Vagina (tissue), 2 donors: ENCODE measurements around the gene VDAC1. TPM values are rescaled to one million over a fixed set of nuclear protein-coding genes. Genes with fewer than 3 reads are reported as not detected.
"Not testable (repeated sequence)": the region's sequence is repeated elsewhere in the genome, so short reads cannot be mapped to it uniquely, and the experiment has no call there.

Experiments
- DNase-seq, 2 donors: peaks; one replicate each; pipeline ENCODE4 v3.0.0-alpha.2; 2017; ENCODE audit errors: extremely low spot score in 2 of 2
- H3K27ac ChIP-seq: fragments of 200-600 bp; sonication (generic); one replicate; pipeline ENCODE4 v1.5.1; 2019
- H3K27me3 ChIP-seq: fragments of 200-600 bp; sonication (generic); one replicate; pipeline ENCODE4 v1.5.1; 2019
- H3K36me3 ChIP-seq, 2 donors: fragments of 200-600 bp; sonication (generic); one replicate each; pipeline ENCODE4 v1.5.1; 2017 to 2019
- H3K4me1 ChIP-seq: fragments of 200-600 bp; sonication (generic); one replicate; pipeline ENCODE4 v1.5.1; 2019
- H3K4me3 ChIP-seq, 2 donors: fragments of 200-600 bp; sonication (generic); 1 replicate in 1 of 2; 2 replicates in 1 of 2; pipeline ENCODE4 v1.5.1; 2016 to 2019
- H3K9me3 ChIP-seq: fragments of 200-600 bp; sonication (generic); one replicate; pipeline ENCODE4 v1.5.1; 2019
- POLR2A ChIP-seq, 2 donors: fragments of 450-650 bp; IDR thresholded peaks; one replicate each; pipeline ENCODE4 v1.6.1; 2017; ENCODE audit warnings: antibody characterized with exemption in 2 of 2, mild to moderate bottlenecking in 2 of 2, moderate library complexity in 2 of 2
- POLR2AphosphoS5 ChIP-seq, 2 donors: sonication (generic); formaldehyde crosslinking; IDR thresholded peaks; one replicate each; pipeline ENCODE4 v1.9.0; 2017; ENCODE audit warnings: antibody characterized with exemption in 2 of 2, mild to moderate bottlenecking in 2 of 2, low read depth in 1 of 2; ENCODE audit not compliant: insufficient read depth in 1 of 2
- intact Hi-C: fragments of 100-400 bp; cut with DNase I; formaldehyde crosslinking; loops from one replicate; pipeline ENCODE4 v1.15.1; 2023
- total RNA-seq: library from RNA; depleted of rRNA; stranded (reverse); fragments of >200 nt; gene quantifications from one replicate; pipeline ENCODE4 v1.2.3, GENCODE V29; 2016
- TF ChIP-seq, protein P1 (sequence below), 3 experiments: fragments of 450-650 bp in 2 of 3; fragments of 200-600 bp in 1 of 3; sonication (generic) in 1 of 3; IDR thresholded peaks; one replicate each; pipeline ENCODE4 v1.5.1; 2017 to 2019; ENCODE audit warnings: antibody characterized with exemption in 3 of 3, mild to moderate bottlenecking in 2 of 3, moderate library complexity in 2 of 3

The VDAC1 gene
- total RNA-seq, 1 donor from 2014 or later, result 95.3 TPM

DNA sequence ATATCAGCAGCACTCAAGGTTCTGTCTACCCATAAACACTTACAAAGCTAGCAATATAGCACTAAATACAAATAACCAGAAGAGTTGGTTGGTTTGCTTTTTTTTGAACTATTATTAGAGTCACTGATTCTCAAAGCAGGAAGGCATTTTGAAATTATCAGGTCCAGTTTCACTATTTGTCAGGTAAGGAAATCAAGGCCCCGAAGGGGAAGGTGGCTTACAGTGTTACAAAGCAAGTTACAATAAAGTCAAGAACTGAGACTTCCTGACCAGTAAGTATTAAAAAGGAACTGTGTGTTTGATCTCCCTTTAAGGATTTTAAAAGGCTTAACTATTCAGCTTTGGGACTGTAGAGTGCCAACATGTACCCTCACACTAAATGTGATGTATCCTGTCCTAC is 47.2 kb downstream of the VDAC1 start:
- peaks cover 4% of the 10 kb centered on the region for H3K4me1 ChIP-seq
- peaks cover 0 to 28% of the 10 kb centered on the region in 2 donors for H3K36me3 ChIP-seq
- H3K27ac ChIP-seq, result no peak overlapping the region
- H3K4me3 ChIP-seq, result no peak overlapping the region
- intact Hi-C loops, result no loop called here
- DNase-seq, result no peak
- H3K27me3 ChIP-seq, result no peaks in the 10 kb centered on the region
- H3K9me3 ChIP-seq, result no peaks in the 10 kb centered on the region
- TF ChIP-seq, protein P1, sequence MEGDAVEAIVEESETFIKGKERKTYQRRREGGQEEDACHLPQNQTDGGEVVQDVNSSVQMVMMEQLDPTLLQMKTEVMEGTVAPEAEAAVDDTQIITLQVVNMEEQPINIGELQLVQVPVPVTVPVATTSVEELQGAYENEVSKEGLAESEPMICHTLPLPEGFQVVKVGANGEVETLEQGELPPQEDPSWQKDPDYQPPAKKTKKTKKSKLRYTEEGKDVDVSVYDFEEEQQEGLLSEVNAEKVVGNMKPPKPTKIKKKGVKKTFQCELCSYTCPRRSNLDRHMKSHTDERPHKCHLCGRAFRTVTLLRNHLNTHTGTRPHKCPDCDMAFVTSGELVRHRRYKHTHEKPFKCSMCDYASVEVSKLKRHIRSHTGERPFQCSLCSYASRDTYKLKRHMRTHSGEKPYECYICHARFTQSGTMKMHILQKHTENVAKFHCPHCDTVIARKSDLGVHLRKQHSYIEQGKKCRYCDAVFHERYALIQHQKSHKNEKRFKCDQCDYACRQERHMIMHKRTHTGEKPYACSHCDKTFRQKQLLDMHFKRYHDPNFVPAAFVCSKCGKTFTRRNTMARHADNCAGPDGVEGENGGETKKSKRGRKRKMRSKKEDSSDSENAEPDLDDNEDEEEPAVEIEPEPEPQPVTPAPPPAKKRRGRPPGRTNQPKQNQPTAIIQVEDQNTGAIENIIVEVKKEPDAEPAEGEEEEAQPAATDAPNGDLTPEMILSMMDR (IDR thresholded peaks at IDR 0.05), result no peak
- no peak for TF ChIP-seq POLR2A (IDR thresholded peaks at IDR 0.05)

GRCh38 chr5:133957080-133957479 is 47.7 kb downstream of the VDAC1 start:
- no peaks in the 10 kb centered on the region for H3K27me3 ChIP-seq
- H3K4me3 ChIP-seq, result no peak overlapping the region
- TF ChIP-seq POLR2A (IDR thresholded peaks at IDR 0.05) (no peak), POLR2AphosphoS5 (IDR thresholded peaks at IDR 0.05; ENCODE audit: insufficient read depth in 1 of 2, low read depth in 1 of 2) (no peak)
- TF ChIP-seq, protein P1 (IDR thresholded peaks at IDR 0.05), result no peak
- intact Hi-C loops, result no loop called here
- H3K27ac ChIP-seq, result no peak overlapping the region
- no peak for DNase-seq
- no peaks in the 10 kb centered on the region for H3K9me3 ChIP-seq
- peaks cover 6% of the 10 kb centered on the region for H3K4me1 ChIP-seq
- H3K36me3 ChIP-seq, result peaks cover 0 to 28% of the 10 kb centered on the region in 2 donors

GRCh38 chr5:133956196-133956595 is 48.6 kb downstream of the VDAC1 start:
- H3K27me3 ChIP-seq, H3K4me1 ChIP-seq, H3K27ac ChIP-seq, H3K4me3 ChIP-seq, intact Hi-C loops, H3K9me3 ChIP-seq, DNase-seq: not testable (repeated sequence)
- peaks cover 0 to 28% of the 10 kb centered on the region in 2 donors for H3K36me3 ChIP-seq

- H3K27me3 ChIP-seq, result no peaks in the 10 kb centered on the region
- no peaks in the 10 kb centered on the region for H3K9me3 ChIP-seq
- H3K4me3 ChIP-seq, result no peak overlapping the region
- TF ChIP-seq POLR2A (IDR thresholded peaks at IDR 0.05) (no peak), POLR2AphosphoS5 (IDR thresholded peaks at IDR 0.05; ENCODE audit: insufficient read depth in 1 of 2, low read depth in 1 of 2) (no peak)
- TF ChIP-seq, protein P1 (IDR thresholded peaks at IDR 0.05), result no peak
- peaks cover 0 to 22% of the 10 kb centered on the region in 2 donors for H3K36me3 ChIP-seq
- intact Hi-C loops, result no loop called here
- no peak for DNase-seq
- H3K4me1 ChIP-seq, result peaks cover 6% of the 10 kb centered on the region
- peak overlapping the region; percentile 18 for H3K27ac ChIP-seq
Observed at GRCh38 chr5:133953568-133954145, 51.1 kb downstream of the VDAC1 start.

GRCh38 chr5:133952729-133953567 is 51.8 kb downstream of the VDAC1 start:
- Histone ChIP-seq H3K4me3 (no peak overlapping the region), H3K27ac (peak overlapping the region; percentile 18), H3K27me3 (no peaks in the 10 kb centered on the region), H3K9me3 (no peaks in the 10 kb centered on the region), H3K36me3 (peaks cover 0 to 18% of the 10 kb centered on the region in 2 donors), H3K4me1 (peaks cover 6% of the 10 kb centered on the region)
- TF ChIP-seq, protein P1 (IDR thresholded peaks at IDR 0.05), result no peak
- no peak for TF ChIP-seq POLR2A (IDR thresholded peaks at IDR 0.05)
- peak; percentile 22 to 80 for TF ChIP-seq POLR2AphosphoS5 (IDR thresholded peaks at IDR 0.05; ENCODE audit: insufficient read depth in 1 of 2, low read depth in 1 of 2)
- DNase-seq, result peak in 1 of 2 donors; percentile 91
- intact Hi-C loops, result no loop called here
